Aorta (tissue), 5 donors: ENCODE data around the gene CABCOCO1. TPM values are rescaled to one million over a fixed set of nuclear protein-coding genes. Genes with fewer than 3 reads are reported as not detected.

Experiments
- ATAC-seq: fragments of 200-7000 bp; cut with Tn5 transposase; one replicate; pipeline ENCODE4 v1.9.1; 2022; ENCODE audit warnings: moderate library complexity; ENCODE audit not compliant: low FRiP score
- DNase-seq, 2 donors: peaks; one replicate each; pipeline ENCODE4 v3.0.0-alpha.2; 2020
- H3K27ac ChIP-seq, 2 donors: one replicate each; pipeline ENCODE4 v1.5.1; 2013; ENCODE audit warnings: low read length in 2 of 2, mild to moderate bottlenecking in 2 of 2, moderate library complexity in 2 of 2, control low read depth in 1 of 2, inconsistent platforms in 1 of 2, low read depth in 1 of 2
- H3K27me3 ChIP-seq, 2 donors: one replicate each; pipeline ENCODE4 v1.6.1; 2013; ENCODE audit warnings: control low read depth in 1 of 2, low read length in 1 of 2, mild to moderate bottlenecking in 1 of 2, moderate library complexity in 1 of 2; ENCODE audit not compliant: insufficient read depth in 2 of 2, control insufficient read depth in 1 of 2
- H3K36me3 ChIP-seq, 2 donors: one replicate each; pipeline ENCODE4 v1.6.1; 2013; ENCODE audit warnings: control low read depth in 1 of 2, low read length in 1 of 2, mild to moderate bottlenecking in 1 of 2; ENCODE audit not compliant: insufficient read depth in 2 of 2, control insufficient read depth in 1 of 2
- H3K4me1 ChIP-seq, 2 donors: one replicate each; pipeline ENCODE4 v1.6.1; 2013; ENCODE audit warnings: low read length in 2 of 2, control low read depth in 1 of 2, mild to moderate bottlenecking in 1 of 2, moderate library complexity in 1 of 2; ENCODE audit not compliant: insufficient read depth in 2 of 2, control insufficient read depth in 1 of 2
- H3K4me3 ChIP-seq, 2 donors: one replicate each; pipeline ENCODE4 v1.5.1; 2013; ENCODE audit warnings: low read length in 2 of 2, control low read depth in 1 of 2, mild to moderate bottlenecking in 1 of 2
- H3K9me3 ChIP-seq: one replicate; pipeline ENCODE4 v1.6.1; 2013; ENCODE audit warnings: mild to moderate bottlenecking, low read length; ENCODE audit not compliant: control insufficient read depth
- WGBS, 2 donors: extraction: QIAGEN DNeasy Blood & Tissue Kit; methylation state at CpG; one replicate each; pipeline ENCODE4 v1.1.7; 2013; 5-methylcytosine and 5-hydroxymethylcytosine counted together
- intact Hi-C, 2 donors: fragments of 100-400 bp; cut with DNase I; formaldehyde crosslinking; loops; one replicate each; pipeline versions ENCODE4 v1.14.2 to v1.15.0; 2022
- polyA plus RNA-seq, 2 donors: library from polyadenylated mRNA; stranded (reverse); fragments of 200-250 nt; gene quantifications; one replicate each; pipeline ENCODE4 v1.2.3, GENCODE V29; 2013
- total RNA-seq, 2 donors: library from RNA; stranded (reverse); fragmentation: NEBNext Ultra II Directional; extraction: Animal tissue kit (Norgen Biotek cat#: 25700); gene quantifications; one replicate each; pipeline ENCODE4 v1.2.1, GENCODE V29; 2021
- donor health status: healthy with polysubstance abuse.
- donor health status: Bipolar disorder and iron deficiency.
- donor health status: DM: no; HTN: no; CAD: no.
- donor health status: DM: no; HTN: no; CAD: no.
- donor health status: DM: yes; HTN: yes; CAD: no.

Gene CABCOCO1
- total and polyA plus RNA-seq, 4 donors: 0.26 to 11.1 (median 2.4) TPM; not detected in 1

- no peaks in the 10 kb centered on the region for H3K4me1 ChIP-seq
- DNase-seq (no peak), ATAC-seq (no peak)
- 93 to 98% methylated on average over 5 of the region's 5 CpGs for WGBS, 2 donors
- no peaks in the 10 kb centered on the region for H3K27me3 ChIP-seq
- no peaks in the 10 kb centered on the region for H3K9me3 ChIP-seq
- no peak overlapping the region for H3K4me3 ChIP-seq
- intact Hi-C loops: no loop called here
- peaks cover 0 to 2% of the 10 kb centered on the region in 2 donors for H3K36me3 ChIP-seq
- H3K27ac ChIP-seq: no peak overlapping the region
Measured at GRCh38 chr10:61812052-61812721, 149.5 kb downstream of the CABCOCO1 start.

GRCh38 chr10:61812920-61813319 lies 150.2 kb downstream of the CABCOCO1 start:
- WGBS, 2 donors: 87 to 92% methylated on average over 3 of the region's 3 CpGs
- intact Hi-C loops: no loop called here
- ATAC-seq: no peak

GRCh38 chr10:61814160-61814559 lies 151.4 kb downstream of the CABCOCO1 start:
- no peaks in the 10 kb centered on the region for H3K4me1 ChIP-seq
- no peaks in the 10 kb centered on the region for H3K9me3 ChIP-seq

More at GRCh38 chr10:61812920-61813319, 150.2 kb downstream of the CABCOCO1 start:
- no peak overlapping the region for H3K27ac ChIP-seq
- peaks cover 0 to 2% of the 10 kb centered on the region in 2 donors for H3K36me3 ChIP-seq
- no peaks in the 10 kb centered on the region for H3K4me1 ChIP-seq
- no peak overlapping the region for H3K4me3 ChIP-seq
- no peaks in the 10 kb centered on the region for H3K27me3 ChIP-seq
- H3K9me3 ChIP-seq: no peaks in the 10 kb centered on the region
- DNase-seq: no peak

GRCh38 chr10:61815496-61815895 lies 152.8 kb downstream of the CABCOCO1 start:
- Histone ChIP-seq H3K36me3 (no peaks in the 10 kb centered on the region), H3K4me3 (no peak overlapping the region), H3K27ac (no peak overlapping the region), H3K27me3 (no peaks in the 10 kb centered on the region), H3K9me3 (no peaks in the 10 kb centered on the region), H3K4me1 (no peaks in the 10 kb centered on the region)
- DNase-seq: no peak
- no peak for ATAC-seq
- intact Hi-C loops: no loop called here

More at GRCh38 chr10:61814160-61814559, 151.4 kb downstream of the CABCOCO1 start:
- no peak for ATAC-seq
- intact Hi-C loops: no loop called here
- no peak overlapping the region for H3K27ac ChIP-seq
- DNase-seq: no peak
- peaks cover 0 to under 1% of the 10 kb centered on the region in 2 donors for H3K36me3 ChIP-seq
- H3K27me3 ChIP-seq: no peaks in the 10 kb centered on the region
- no peak overlapping the region for H3K4me3 ChIP-seq
- 71 to 86% methylated on average over 2 of the region's 2 CpGs for WGBS, 2 donors

Other genes with a start within 250 kb of the CABCOCO1 start
- gene TMEM26, start 209.5 kb upstream of the CABCOCO1 start, total RNA-seq: under 1 TPM; 0.54 to 0.62 TPM
- 1 to 10 TPM in 1 of 2 donors, under 1 TPM in 1; 0.25 to 1.3 TPM for gene TMEM26, start 209.5 kb upstream of the CABCOCO1 start, polyA plus RNA-seq
- 100 to 1,000 TPM in 1 of 2 donors, 10 to 100 TPM in 1; 66.2 to 143 TPM for gene ARID5B, start 238.8 kb downstream of the CABCOCO1 start, total RNA-seq
- gene ARID5B, start 238.8 kb downstream of the CABCOCO1 start, polyA plus RNA-seq: 10 to 100 TPM in 1 of 2 donors, 1 to 10 TPM in 1; 7.8 to 33.2 TPM